HepG2 (cell line): ENCODE data around the gene CHMP6. TPM values are rescaled to one million over a fixed set of nuclear protein-coding genes. Genes with fewer than 3 reads are reported as not detected.

Experiments
- AKAP8 ChIP-seq: sonication (generic); formaldehyde crosslinking; IDR thresholded peaks from 2 replicates; pipeline ENCODE4 v1.5.1; 2020; ENCODE audit warnings: mild to moderate bottlenecking, missing genetic modification reagents
- GRHL1 ChIP-seq: sonication (generic); formaldehyde crosslinking; conservative IDR thresholded peaks from 2 replicates; pipeline ENCODE4 v1.8.0; 2022; ENCODE audit warnings: missing genetic modification reagents
- HOXA3 ChIP-seq: sonication (generic); formaldehyde crosslinking; IDR thresholded peaks from 2 replicates; pipeline ENCODE4 v1.5.0; 2020; ENCODE audit warnings: missing genetic modification reagents
- MAZ ChIP-seq, 2 experiments: sonication (generic) in 1 of 2; formaldehyde crosslinking in 1 of 2; IDR thresholded peaks; 2 replicates each; pipeline versions ENCODE4 v1.5.0 to v1.6.1; 2012 to 2020; ENCODE audit warnings: low read depth in 2 of 2, mild to moderate bottlenecking in 2 of 2, borderline replicate concordance in 1 of 2, improper control_type of control experiment in 1 of 2, low read length in 1 of 2, missing genetic modification reagents in 1 of 2, moderate library complexity in 1 of 2
- NONO ChIP-seq, 2 experiments: fragments of 450-650 bp in 1 of 2; sonication (generic) in 1 of 2; formaldehyde crosslinking in 1 of 2; IDR thresholded peaks in 1 of 2; conservative IDR thresholded peaks in 1 of 2; 2 replicates each; pipeline versions ENCODE4 v1.6.1 to v1.8.0; 2017 to 2022; ENCODE audit warnings: mild to moderate bottlenecking in 1 of 2, missing genetic modification reagents in 1 of 2, moderate library complexity in 1 of 2
- RAD51 ChIP-seq: fragments of 450-650 bp; IDR thresholded peaks from 2 replicates; pipeline ENCODE4 v1.6.1; 2016; ENCODE audit warnings: borderline replicate concordance
- SYNCRIP ChIP-seq: fragments of 200-400 bp; formaldehyde crosslinking; IDR thresholded peaks from 2 replicates; pipeline ENCODE4 v1.6.1; 2018; ENCODE audit warnings: mild to moderate bottlenecking, low read depth, low read length; ENCODE audit not compliant: insufficient read depth
- TEF ChIP-seq: sonication (generic); formaldehyde crosslinking; IDR thresholded peaks from 2 replicates; pipeline ENCODE4 v1.5.0; 2020; ENCODE audit warnings: missing genetic modification reagents
- ZFP41 ChIP-seq: sonication (generic); formaldehyde crosslinking; IDR thresholded peaks from 2 replicates; pipeline ENCODE4 v1.4.0; 2020; ENCODE audit warnings: mild to moderate bottlenecking, missing genetic modification reagents, borderline replicate concordance
- ZFP82 ChIP-seq: sonication (generic); formaldehyde crosslinking; IDR thresholded peaks from 2 replicates; pipeline ENCODE4 v1.5.1; 2020; ENCODE audit warnings: mild to moderate bottlenecking, missing genetic modification reagents, borderline replicate concordance
- ZNF142 ChIP-seq: sonication (generic); formaldehyde crosslinking; IDR thresholded peaks from 2 replicates; pipeline ENCODE4 v1.4.0; 2020; ENCODE audit warnings: missing genetic modification reagents
- ZNF264 ChIP-seq: sonication (generic); formaldehyde crosslinking; IDR thresholded peaks from 2 replicates; pipeline ENCODE4 v1.4.0; 2020; ENCODE audit warnings: missing genetic modification reagents
- ZNF33A ChIP-seq: sonication (generic); formaldehyde crosslinking; IDR thresholded peaks from 2 replicates; pipeline ENCODE4 v1.5.1; 2020; ENCODE audit warnings: missing genetic modification reagents, mild to moderate bottlenecking, moderate library complexity, borderline replicate concordance
- ZNF562 ChIP-seq: sonication (generic); formaldehyde crosslinking; IDR thresholded peaks from 2 replicates; pipeline ENCODE4 v1.8.0; 2022; ENCODE audit warnings: missing genetic modification reagents, borderline replicate concordance
- ZNF644 ChIP-seq: IDR thresholded peaks from 2 replicates; pipeline ENCODE4 v1.6.1; 2016; ENCODE audit warnings: low read depth
- ZNF652 ChIP-seq: IDR thresholded peaks from 2 replicates; pipeline ENCODE4 v1.6.1; 2016; ENCODE audit warnings: low read depth, borderline replicate concordance
- ZNF891 ChIP-seq: sonication (generic); formaldehyde crosslinking; IDR thresholded peaks from 2 replicates; pipeline ENCODE4 v1.5.0; 2020; ENCODE audit warnings: mild to moderate bottlenecking, missing genetic modification reagents
- polyA plus RNA-seq, 8 experiments: library from polyadenylated mRNA; depleted of rRNA in 3 of 8; stranded (reverse) in 7 of 8; unstranded in 1 of 8; fragments of >200 nt; fragmentation: Illumina TruSeq in 4 of 8; extraction: Trizol in 4 of 8; gene quantifications; 2 replicates each; pipeline versions ENCODE4 v1.2.1 to v1.2.3, GENCODE V29; 2011 to 2016; ENCODE audit warnings: low read depth in 4 of 8, missing spikeins in 1 of 8, mixed read lengths in 1 of 8; ENCODE audit not compliant: insufficient read depth in 1 of 8
- total RNA-seq, 5 experiments: library from RNA; depleted of rRNA; stranded (reverse); fragments of >200 nt; fragmentation: Illumina TruSeq; extraction: Trizol; gene quantifications; 2 replicates each; pipeline ENCODE4 v1.2.3, GENCODE V29; 2016; ENCODE audit warnings: low read depth in 1 of 5
- TF ChIP-seq, protein P1 (sequence below): IDR thresholded peaks from 2 replicates; pipeline ENCODE4 v1.6.1; 2012; ENCODE audit warnings: inconsistent platforms

Gene CHMP6
- total and polyA plus RNA-seq, 2 of the 13 experiments (the other 11 are each of a cell fraction or from before 2014, with no cell fraction given): 11.1 to 24.2 TPM

DNA sequence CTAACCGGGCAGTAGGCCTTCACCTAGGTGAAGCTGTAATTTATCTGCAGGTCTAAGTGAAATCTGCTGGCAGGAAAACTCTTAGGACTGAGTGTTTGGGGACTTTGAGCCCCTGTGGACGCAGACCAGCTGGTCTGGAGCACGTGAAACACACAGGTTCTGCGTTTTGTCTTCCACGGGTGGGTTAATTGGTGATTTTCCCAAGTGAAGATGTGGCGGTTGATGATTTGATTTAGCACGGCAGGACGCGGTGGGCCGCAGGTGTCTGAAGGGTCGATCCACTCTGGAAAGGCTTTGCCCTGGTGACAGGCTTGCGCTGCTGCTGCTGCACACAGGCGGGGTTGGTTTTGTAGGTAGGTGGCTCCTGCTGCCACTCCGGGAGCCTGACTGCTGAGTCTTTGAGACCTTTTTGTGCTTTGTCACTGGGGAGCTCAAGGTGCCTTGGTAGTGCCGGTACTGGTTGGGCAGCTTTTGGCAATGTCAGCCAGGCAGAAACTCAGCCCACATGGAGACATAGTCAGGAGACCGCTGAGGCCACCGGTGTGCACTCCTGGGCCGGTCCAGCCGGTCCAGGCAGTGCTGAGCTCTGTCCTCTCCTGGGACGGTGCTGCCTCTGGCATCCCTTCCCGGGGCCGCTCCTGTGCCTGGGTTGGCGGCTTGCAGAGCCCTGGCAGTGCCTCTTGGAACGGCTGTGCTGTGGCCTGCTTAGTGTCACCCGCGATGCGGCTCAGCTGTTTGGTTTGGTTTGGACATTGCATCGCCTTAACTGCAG, 45.6 kb downstream of the CHMP6 start (continued):
- TF ChIP-seq, protein P1, sequence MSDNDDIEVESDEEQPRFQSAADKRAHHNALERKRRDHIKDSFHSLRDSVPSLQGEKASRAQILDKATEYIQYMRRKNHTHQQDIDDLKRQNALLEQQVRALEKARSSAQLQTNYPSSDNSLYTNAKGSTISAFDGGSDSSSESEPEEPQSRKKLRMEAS: peak; percentile 33; the same call in 1 of the 2 replicates
- no peak for TF ChIP-seq TEF (CRISPR knock-in tag)
- TF ChIP-seq GRHL1 (CRISPR knock-in tag): no peak
- TF ChIP-seq ZNF33A (CRISPR knock-in tag): peak; percentile 88; the same call in 1 of the 2 replicates
- no peak for TF ChIP-seq ZNF142 (CRISPR knock-in tag)
- TF ChIP-seq SYNCRIP: no peak
- TF ChIP-seq MAZ (IDR thresholded peaks at IDR 0.05; ENCODE audit: borderline replicate concordance, low read depth, low read length): no peak
- peak; percentile 33; the same call in 1 of the 2 replicates for TF ChIP-seq MAZ (CRISPR knock-in tag; IDR thresholded peaks at IDR 0.05; ENCODE audit: low read depth)
- no peak for TF ChIP-seq ZNF562
- no peak for TF ChIP-seq NONO (IDR thresholded peaks at IDR 0.05)
- 0 out of 2 replicates have a peak, but pooled peaks have one; percentile 41 for TF ChIP-seq NONO (CRISPR knock-in tag; conservative IDR thresholded peaks at IDR 0.05)
- TF ChIP-seq AKAP8 (CRISPR knock-in tag): 0 out of 2 replicates have a peak, but pooled peaks have one; percentile 54
- TF ChIP-seq ZNF264 (CRISPR knock-in tag): no peak
- TF ChIP-seq ZNF644 (CRISPR knock-in tag): no peak
- TF ChIP-seq ZFP41: no peak; the same call in 1 of the 2 replicates
- no peak for TF ChIP-seq ZNF652 (CRISPR knock-in tag)
- TF ChIP-seq ZFP82 (CRISPR knock-in tag): peak; percentile 72; the same call in 1 of the 2 replicates
- TF ChIP-seq ZNF891 (CRISPR knock-in tag): peak; percentile 41; the same call in 1 of the 2 replicates
- peak; percentile 46; the same call in 1 of the 2 replicates for TF ChIP-seq HOXA3
- no peak for TF ChIP-seq RAD51
